22Rv1 (cell line): ENCODE data around the gene DOCK7.

ENCODE experiments used
- H3K27ac ChIP-seq: fragments of 450-650 bp; 2 replicates; pipeline ENCODE4 v1.5.1; 2017
- ZFX ChIP-seq: fragments of 450-650 bp; IDR thresholded peaks from 2 replicates; pipeline ENCODE4 v1.6.1; 2017; ENCODE audit warnings: antibody characterized with exemption, borderline replicate concordance
- TF ChIP-seq, protein P1 (sequence below): fragments of 450-650 bp; IDR thresholded peaks from 2 replicates; pipeline ENCODE4 v1.5.1; 2017; ENCODE audit warnings: mild to moderate bottlenecking

DOCK7 gene

DNA sequence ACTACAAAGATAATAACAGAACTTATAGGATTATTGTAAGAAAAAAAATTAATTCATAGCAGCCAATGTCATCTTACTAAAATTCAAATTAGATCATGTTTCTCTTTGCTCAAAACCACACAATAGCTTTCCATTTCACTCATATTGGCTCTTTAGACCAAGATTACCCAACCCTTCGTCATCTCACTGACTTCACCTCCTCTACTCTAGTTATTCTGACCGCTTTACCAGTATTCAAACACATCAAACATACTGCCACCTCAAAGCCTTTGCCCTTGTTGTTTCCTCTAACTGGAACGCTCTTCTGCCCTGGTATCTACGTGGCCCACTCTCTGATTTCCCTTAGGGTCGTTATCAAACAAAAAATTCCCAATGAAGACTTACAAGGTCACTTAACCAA, 89.1 kb downstream of the DOCK7 start:
- TF ChIP-seq, protein P1, sequence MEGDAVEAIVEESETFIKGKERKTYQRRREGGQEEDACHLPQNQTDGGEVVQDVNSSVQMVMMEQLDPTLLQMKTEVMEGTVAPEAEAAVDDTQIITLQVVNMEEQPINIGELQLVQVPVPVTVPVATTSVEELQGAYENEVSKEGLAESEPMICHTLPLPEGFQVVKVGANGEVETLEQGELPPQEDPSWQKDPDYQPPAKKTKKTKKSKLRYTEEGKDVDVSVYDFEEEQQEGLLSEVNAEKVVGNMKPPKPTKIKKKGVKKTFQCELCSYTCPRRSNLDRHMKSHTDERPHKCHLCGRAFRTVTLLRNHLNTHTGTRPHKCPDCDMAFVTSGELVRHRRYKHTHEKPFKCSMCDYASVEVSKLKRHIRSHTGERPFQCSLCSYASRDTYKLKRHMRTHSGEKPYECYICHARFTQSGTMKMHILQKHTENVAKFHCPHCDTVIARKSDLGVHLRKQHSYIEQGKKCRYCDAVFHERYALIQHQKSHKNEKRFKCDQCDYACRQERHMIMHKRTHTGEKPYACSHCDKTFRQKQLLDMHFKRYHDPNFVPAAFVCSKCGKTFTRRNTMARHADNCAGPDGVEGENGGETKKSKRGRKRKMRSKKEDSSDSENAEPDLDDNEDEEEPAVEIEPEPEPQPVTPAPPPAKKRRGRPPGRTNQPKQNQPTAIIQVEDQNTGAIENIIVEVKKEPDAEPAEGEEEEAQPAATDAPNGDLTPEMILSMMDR, result no peak
- TF ChIP-seq ZFX, result no peak
- H3K27ac ChIP-seq, result peak overlapping the region; percentile 48

DNA sequence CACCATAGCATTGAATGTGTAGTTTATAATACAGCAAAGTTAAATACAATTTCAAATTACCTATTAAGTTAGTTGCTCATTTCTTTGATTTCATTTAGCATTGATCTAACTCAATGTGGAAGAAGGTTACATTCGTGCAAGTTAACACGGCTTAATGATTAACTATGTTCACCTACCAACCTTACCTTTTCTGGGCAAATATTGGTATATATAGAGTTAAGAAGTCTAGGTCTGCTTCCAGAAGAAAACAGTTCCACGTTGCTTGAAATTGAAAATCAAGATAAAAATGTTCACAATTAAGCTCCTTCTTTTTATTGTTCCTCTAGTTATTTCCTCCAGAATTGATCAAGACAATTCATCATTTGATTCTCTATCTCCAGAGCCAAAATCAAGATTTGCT, 90.9 kb downstream of the DOCK7 start, which contains the start of gene ANGPTL3:
Gene ANGPTL3 (plus strand): TSS at position 240 of the 400 bp plus-strand sequence. CDS start 47 bp downstream, at position 287.
- TF ChIP-seq, protein P1, result no peak
- no peak for TF ChIP-seq ZFX
- no peak within 1 kb of the TSS for H3K27ac ChIP-seq

DNA sequence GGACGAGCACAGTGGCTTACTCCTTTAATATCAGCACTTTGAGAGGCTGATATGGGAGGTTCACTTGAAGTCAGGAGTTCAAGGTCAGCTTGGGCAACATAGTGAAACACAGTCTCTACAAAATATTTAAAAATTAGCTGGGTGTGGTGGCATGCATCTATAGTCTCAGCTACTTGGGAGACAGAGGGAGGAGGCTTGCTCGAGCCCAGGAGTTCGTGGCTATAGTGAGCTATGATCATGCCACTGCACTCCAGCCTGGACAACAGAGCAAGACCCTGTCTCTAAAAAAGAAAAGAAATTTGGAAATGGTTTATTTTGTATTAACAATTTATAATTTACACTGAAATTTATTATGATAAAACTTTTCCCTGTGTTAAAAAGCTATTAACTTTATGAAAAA, 92.5 kb downstream of the DOCK7 start:
- no peak overlapping the region for H3K27ac ChIP-seq
- TF ChIP-seq, protein P1, result no peak
- no peak for TF ChIP-seq ZFX

DNA sequence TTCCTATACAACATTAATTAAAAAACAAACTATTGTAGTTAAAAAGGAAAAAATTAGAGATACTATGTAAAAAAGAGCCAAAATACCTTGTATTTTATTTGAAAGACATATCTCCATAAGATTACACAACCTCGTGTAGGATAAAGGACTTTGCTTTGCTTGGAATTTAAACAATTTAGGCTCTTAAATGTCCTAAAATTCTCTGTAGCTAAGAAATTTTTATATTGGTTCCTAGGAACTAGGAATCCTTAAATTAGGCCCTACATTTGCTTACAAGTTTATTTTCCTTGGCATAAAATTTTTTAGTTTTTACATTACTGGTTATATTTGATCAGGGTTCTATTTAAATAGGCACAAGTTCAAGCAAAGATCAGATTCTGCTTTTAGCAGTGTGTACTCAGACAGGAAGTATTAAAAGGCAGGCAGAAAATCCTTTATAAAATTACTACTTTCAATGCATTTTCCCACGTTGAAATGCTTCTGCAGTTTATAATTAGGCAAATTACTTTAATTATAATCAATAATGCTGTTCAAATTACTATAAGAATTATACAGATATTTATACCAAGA, 94.3 kb downstream of the DOCK7 start:
- H3K27ac ChIP-seq, result no peak overlapping the region
- TF ChIP-seq, protein P1, result no peak
- TF ChIP-seq ZFX, result no peak

DNA sequence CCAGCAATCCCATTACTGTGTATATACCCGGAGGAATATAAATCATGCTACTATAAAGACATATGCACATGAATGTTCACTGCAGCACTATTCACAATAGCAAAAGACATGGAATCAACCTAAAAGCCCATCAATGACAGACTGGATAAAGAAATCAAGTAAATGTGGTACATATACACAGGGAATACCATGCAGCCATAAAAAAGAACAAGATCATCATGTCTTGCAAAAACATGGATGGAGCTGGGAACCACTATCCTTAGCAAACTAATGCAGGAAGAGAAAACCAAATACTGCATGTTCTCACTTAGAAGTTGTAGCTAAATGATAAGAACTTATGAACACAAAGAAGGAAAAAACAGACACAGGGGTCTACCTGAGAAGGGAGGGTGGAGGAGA, 97.2 kb downstream of the DOCK7 start:
- no peak overlapping the region for H3K27ac ChIP-seq
- TF ChIP-seq ZFX, result no peak
- TF ChIP-seq, protein P1, result no peak

DNA sequence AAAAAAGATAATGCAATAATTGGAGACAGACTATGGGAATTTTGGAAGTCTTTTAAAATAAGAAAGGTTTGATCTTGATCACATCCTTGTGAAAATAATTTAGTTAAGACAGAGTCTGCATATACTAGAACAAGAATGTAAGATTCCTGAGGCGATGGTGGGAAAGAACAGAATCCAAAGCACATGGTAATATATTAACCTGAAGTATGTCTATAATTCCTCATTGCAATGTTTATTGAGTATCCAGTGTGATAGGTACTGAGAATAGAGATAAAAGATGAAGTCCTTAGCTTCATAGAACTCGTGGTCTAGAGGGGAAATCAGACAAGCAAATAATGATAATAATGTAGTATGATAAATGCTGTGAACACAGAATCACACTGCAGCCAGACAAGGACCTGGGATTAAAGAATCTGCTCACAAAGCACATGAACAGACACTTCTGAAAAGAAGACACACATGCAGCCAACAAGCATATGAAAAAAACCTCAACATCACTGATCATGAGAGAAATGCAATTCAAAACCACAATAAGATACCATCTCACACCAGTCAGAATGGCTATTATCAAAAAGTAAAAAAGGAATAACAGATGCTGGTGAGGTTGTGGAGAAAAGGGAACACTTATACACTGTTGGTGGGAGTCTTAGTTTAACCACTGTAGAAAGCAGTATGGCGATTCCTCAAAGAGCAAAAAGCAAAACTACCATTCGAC, 97.8 kb downstream of the DOCK7 start:
- H3K27ac ChIP-seq, result no peak overlapping the region
- TF ChIP-seq ZFX, result no peak
- TF ChIP-seq, protein P1, result no peak

DNA sequence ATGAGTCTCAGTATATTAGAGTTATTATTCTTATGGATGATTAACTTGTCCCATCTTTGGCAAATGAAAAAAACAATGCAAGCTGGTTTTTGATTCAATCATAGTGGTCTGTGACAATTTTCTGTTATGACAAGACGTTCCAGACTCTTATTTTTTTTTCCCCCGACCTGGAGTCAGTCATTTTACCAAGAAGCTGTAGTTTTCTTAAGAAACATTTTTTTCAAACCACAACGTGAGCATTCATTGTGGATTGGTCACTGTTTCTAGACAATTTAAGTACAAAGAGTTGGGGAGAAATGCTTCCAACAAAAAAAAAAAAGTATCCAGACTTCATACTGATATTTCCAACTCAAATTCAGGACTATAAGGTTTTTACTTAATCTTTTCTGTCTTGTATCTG, 98.9 kb downstream of the DOCK7 start:
- no peak overlapping the region for H3K27ac ChIP-seq
- TF ChIP-seq, protein P1, result no peak
- TF ChIP-seq ZFX, result no peak
